ENCODE results near the gene ALOX12B. TPM values are rescaled to one million over a fixed set of nuclear protein-coding genes. Genes with fewer than 3 reads are reported as not detected.

Gene ALOX12B
- total and polyA plus RNA-seq, 2 of the 8 experiments (the other 6 are each of a cell fraction or from before 2014, with no cell fraction given): 0.86 TPM; not detected in 1

- peak in 2 of 3 experiments; percentile 59 to 72; a peak in 3 of 4 replicates for TF ChIP-seq CTCF (IDR thresholded peaks at IDR 0.05; ENCODE audit: control extremely low read depth in 1 of 3, insufficient read depth in 1 of 3, low read depth in 1 of 3, low read length in 3 of 3)
- TF ChIP-seq ASH2L (IDR thresholded peaks at IDR 0.05; ENCODE audit: low read length): no peak
- TF ChIP-seq GTF2F1 (IDR thresholded peaks at IDR 0.05; ENCODE audit: borderline replicate concordance, low read depth, low read length): no peak
- no peak for TF ChIP-seq ATF2 (IDR thresholded peaks at IDR 0.05; ENCODE audit: low read length)
These were observed 46.1 kb downstream of the ALOX12B start (continued) for GRCh38 chr17:8041249-8041928.
